Neural cell (in vitro differentiated cells): ENCODE measurements around the gene GRID2IP.

Source experiments
- CTCF ChIP-seq: fragments of 450-650 bp; IDR thresholded peaks from 2 replicates; pipeline ENCODE4 v1.5.1; 2014; ENCODE audit warnings: antibody characterized with exemption, mild to moderate bottlenecking, moderate library complexity; ENCODE audit not compliant: poor library complexity, severe bottlenecking
- EP300 ChIP-seq: fragments of 450-650 bp; conservative IDR thresholded peaks from 2 replicates; pipeline ENCODE4 v1.6.1; 2014; ENCODE audit warnings: antibody characterized with exemption, mild to moderate bottlenecking, moderate library complexity; ENCODE audit not compliant: poor library complexity, severe bottlenecking
- EZH2 ChIP-seq: fragments of 200-600, 300-800 bp; shearing (Covaris generic), sonication (generic); IDR thresholded peaks from 2 replicates; pipeline ENCODE4 v1.6.1; 2014; ENCODE audit warnings: antibody characterized with exemption, low read length, borderline replicate concordance, mild to moderate bottlenecking; ENCODE audit not compliant: insufficient read depth, poor library complexity, severe bottlenecking
- REST ChIP-seq: IDR thresholded peaks from 2 replicates; pipeline ENCODE4 v1.6.1; 2012; ENCODE audit warnings: borderline replicate concordance

- TF ChIP-seq EZH2 = no peak
- TF ChIP-seq CTCF = no peak
- TF ChIP-seq REST = no peak
- no peak for TF ChIP-seq EP300
These were observed 100.0 kb downstream of the GRID2IP start for GRCh38 chr7:6451224-6451705.
